BE2C (cell line): ENCODE data around the gene POLR1D. TPM values are rescaled to one million over a fixed set of nuclear protein-coding genes. Genes with fewer than 3 reads are reported as not detected.

Source experiments
- DNase-seq: peaks from one replicate; pipeline ENCODE4 v3.0.0-alpha.2; 2020
- H3K27me3 ChIP-seq: fragments of 250-450 bp; sonication (Bioruptor Pico); 2 replicates; pipeline ENCODE4 v1.5.1; 2020; ENCODE audit warnings: mild to moderate bottlenecking
- H3K36me3 ChIP-seq: fragments of 250-450 bp; sonication (Bioruptor Pico); 2 replicates; pipeline ENCODE4 v1.5.1; 2020; ENCODE audit warnings: mild to moderate bottlenecking
- H3K4me1 ChIP-seq: fragments of 250-450 bp; sonication (Bioruptor Pico); 2 replicates; pipeline ENCODE4 v1.5.1; 2020
- H3K4me3 ChIP-seq: 2 replicates; pipeline ENCODE4 v1.5.1; 2011; ENCODE audit warnings: low read depth, low read length
- H3K9me3 ChIP-seq: fragments of 250-450 bp; sonication (Bioruptor Pico); 2 replicates; pipeline ENCODE4 v1.5.1; 2020
- CTCF ChIP-seq: IDR thresholded peaks from 2 replicates; pipeline ENCODE4 v1.5.1; 2012; ENCODE audit warnings: mild to moderate bottlenecking, low read depth, low read length
- polyA plus RNA-seq: library from polyadenylated mRNA; unstranded; fragments of >200 nt; gene quantifications from one replicate; pipeline ENCODE4 v1.2.1, GENCODE V29; 2012; ENCODE audit warnings: low read depth, missing spikeins; ENCODE audit not compliant: insufficient read length, insufficient read depth

Gene POLR1D
- polyA plus RNA-seq: 150 TPM

- peak within 1 kb of the TSS; percentile 92 for H3K4me3 ChIP-seq
- H3K36me3 ChIP-seq: peaks cover 15% of the 10 kb centered on the region
- H3K9me3 ChIP-seq: no peaks in the 10 kb centered on the region
- no peaks in the 10 kb centered on the region for H3K4me1 ChIP-seq
- H3K27me3 ChIP-seq: no peaks in the 10 kb centered on the region
- no peak for TF ChIP-seq CTCF
- DNase-seq: peak; percentile 76
These were observed at the start of gene POLR1D for GRCh38 chr13:27621366-27622101. Gene POLR1D (plus strand): TSS chr13:27621892. CDS start chr13:27621984, 92 bp downstream.

- peak; percentile 22 for DNase-seq
- TF ChIP-seq CTCF: no peak
- Histone ChIP-seq H3K4me3 (no peak overlapping the region), H3K4me1 (peaks cover 13% of the 10 kb centered on the region), H3K36me3 (no peaks in the 10 kb centered on the region), H3K27me3 (no peaks in the 10 kb centered on the region), H3K9me3 (no peaks in the 10 kb centered on the region)
These were observed 49.3 kb upstream of the POLR1D start for GRCh38 chr13:27572234-27572901.

- Histone ChIP-seq H3K36me3 (no peaks in the 10 kb centered on the region), H3K9me3 (no peaks in the 10 kb centered on the region), H3K4me1 (peaks cover 13% of the 10 kb centered on the region), H3K4me3 (no peak overlapping the region), H3K27me3 (no peaks in the 10 kb centered on the region)
- TF ChIP-seq CTCF: no peak
- no peak for DNase-seq
These were observed 48.4 kb upstream of the POLR1D start for GRCh38 chr13:27573265-27573664.

- Histone ChIP-seq H3K4me1 (peaks cover 13% of the 10 kb centered on the region), H3K36me3 (no peaks in the 10 kb centered on the region), H3K27me3 (no peaks in the 10 kb centered on the region), H3K4me3 (no peak overlapping the region), H3K9me3 (no peaks in the 10 kb centered on the region)
- no peak for TF ChIP-seq CTCF
- no peak for DNase-seq
These were observed 47.0 kb upstream of the POLR1D start for GRCh38 chr13:27574661-27575060.

- no peak for TF ChIP-seq CTCF
- no peaks in the 10 kb centered on the region for H3K4me1 ChIP-seq
- H3K27me3 ChIP-seq: no peaks in the 10 kb centered on the region
- H3K9me3 ChIP-seq: no peaks in the 10 kb centered on the region
- no peaks in the 10 kb centered on the region for H3K36me3 ChIP-seq
- H3K4me3 ChIP-seq: no peak overlapping the region
- DNase-seq: no peak
These were observed 43.3 kb upstream of the POLR1D start for GRCh38 chr13:27578121-27579030.
